ENCODE data around the gene ZNF853.

The ZNF853 gene

DNA sequence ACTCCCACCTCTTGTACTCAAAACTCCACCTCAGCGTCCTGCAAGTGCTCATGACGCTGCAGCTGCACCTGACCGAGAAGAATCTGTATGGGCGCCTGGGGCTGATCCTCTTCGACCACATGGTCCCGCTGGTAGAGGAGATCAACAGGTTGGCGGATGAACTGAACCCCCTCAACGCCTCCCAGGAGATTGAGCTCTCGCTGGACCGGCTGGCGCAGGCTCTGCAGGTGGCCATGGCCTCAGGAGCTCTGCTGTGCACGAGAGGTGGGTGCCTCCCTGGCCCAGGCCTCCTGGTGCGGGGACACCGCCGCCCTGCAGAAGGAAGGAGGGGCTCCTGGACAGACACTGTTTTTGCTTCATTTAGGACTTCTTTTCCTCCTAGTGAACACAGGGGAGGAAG is 15.3 kb upstream of the ZNF853 start:
- in situ Hi-C loops (cut with MboI; ENCODE audit: low sequenced_read_pairs): no loop called here

DNA sequence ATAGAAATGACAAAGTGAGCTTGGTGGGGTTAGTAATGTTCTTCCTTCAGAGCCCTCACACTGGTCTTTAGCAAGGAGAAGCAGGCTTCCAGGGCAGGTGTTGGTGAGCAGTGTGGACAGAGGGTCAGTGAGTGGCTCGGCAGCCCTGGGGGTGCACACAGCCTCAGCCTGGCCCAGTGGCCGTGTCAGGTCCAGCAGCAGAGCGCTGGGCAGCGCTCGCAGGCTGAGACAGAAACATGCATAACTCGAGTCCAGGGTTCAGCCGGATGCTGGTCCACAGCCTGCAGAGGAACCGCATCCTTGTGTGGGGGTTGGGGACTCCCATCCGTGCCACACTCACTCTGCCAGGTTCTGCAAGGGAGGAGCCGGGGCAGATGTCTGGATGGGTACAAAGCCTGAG is 11.0 kb upstream of the ZNF853 start:
- in situ Hi-C loops (cut with MboI; ENCODE audit: low sequenced_read_pairs): no loop called here

DNA sequence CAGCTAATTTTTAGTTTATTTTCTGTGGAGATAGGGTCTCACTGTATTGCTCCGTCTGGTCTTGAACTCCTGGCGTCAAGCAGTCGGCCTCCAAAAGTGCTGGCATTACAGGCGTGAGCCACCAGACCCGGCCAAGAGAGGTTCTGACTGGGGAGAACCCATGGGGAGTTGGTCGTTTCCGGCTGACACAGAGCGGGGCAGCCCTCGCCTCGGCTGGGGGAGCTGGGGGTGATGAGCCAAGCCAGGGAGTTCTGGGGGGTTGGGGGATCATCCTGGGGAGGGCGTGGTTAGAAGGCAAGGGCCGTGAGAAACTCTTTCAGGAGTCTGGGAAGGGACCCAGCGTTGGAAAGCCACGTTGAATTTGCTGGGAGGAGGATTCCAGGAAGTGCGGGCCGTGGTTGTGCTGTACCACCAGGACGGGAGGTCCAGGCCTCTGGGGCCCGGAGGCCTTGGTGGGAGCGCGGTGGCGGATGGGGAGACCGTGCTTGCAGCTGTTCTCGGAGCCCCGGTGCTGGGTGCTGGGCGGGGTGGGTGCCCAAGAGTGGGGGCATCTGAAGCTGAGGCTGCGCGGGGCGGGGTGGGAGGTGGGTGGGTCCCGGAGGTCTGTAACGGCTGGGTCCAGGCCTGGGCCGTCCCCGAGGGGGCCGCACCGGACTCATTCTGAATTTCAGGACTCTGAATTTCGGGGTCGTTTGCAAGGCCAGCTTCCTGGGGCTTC is 8.4 kb upstream of the ZNF853 start:
- in situ Hi-C loops (cut with MboI; ENCODE audit: low sequenced_read_pairs): no loop called here

DNA sequence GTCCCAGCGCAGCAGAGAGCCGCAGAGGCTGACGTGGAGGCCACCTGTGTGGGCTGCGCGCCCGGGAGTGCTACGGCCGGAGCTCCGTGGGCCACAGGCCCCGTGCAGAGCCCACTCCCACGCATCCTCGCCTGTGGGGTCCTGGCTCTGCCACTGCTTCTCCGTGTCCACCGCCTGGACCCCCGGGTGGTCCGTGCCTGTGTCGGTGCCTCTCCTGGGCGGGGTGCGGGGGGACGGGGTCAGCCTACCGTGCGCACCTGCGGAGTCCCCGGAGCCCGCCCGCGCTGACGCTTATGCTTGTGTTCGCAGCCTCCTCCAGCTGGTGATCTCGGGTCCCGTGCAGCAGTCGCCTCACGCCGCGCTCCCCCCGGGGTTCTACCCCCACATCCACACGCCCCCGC is 7.8 kb upstream of the ZNF853 start:
- in situ Hi-C loops (cut with MboI; ENCODE audit: low sequenced_read_pairs): no loop called here

DNA sequence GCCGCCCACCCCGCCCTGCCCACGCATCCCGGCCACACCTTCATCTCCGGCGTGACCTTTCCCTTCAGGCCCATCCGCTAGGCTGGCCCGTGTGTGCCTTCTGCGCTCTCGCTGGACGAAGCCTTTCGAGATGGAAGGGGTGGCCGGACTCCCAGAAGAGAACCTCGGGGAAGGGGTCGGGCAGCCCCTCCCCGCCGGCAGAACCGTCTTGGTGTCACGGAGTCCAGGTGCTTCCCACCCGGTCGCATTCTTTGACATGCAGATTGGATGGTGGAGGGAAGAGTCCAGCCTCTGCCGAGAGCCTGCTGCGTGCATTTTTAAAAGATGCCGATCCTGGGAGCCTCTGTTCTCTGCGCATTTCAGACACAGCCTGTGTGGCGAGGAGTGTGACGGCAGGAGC is 7.3 kb upstream of the ZNF853 start:
- in situ Hi-C loops (cut with MboI; ENCODE audit: low sequenced_read_pairs): no loop called here

DNA sequence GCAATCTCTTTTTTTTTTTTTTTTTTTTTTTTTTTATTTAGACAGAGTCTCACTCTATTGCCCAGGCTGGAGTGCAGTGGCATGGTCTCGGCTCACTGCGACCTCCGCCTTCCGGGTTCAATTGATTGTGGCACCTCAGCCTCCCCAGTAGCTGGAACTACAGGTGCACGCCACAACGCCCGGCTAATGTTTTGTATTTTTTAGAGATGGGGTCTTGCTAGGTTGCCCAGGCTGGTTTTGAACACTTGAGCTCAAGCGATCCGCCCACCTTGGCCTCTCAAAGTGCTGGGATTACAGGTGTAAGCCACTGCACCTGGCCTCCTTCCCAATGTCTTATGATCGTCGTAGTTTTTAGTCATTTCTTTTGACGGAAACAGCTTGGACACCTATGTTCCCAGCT is 6.6 kb upstream of the ZNF853 start:
- in situ Hi-C loops (cut with MboI; ENCODE audit: low sequenced_read_pairs): no loop called here

DNA sequence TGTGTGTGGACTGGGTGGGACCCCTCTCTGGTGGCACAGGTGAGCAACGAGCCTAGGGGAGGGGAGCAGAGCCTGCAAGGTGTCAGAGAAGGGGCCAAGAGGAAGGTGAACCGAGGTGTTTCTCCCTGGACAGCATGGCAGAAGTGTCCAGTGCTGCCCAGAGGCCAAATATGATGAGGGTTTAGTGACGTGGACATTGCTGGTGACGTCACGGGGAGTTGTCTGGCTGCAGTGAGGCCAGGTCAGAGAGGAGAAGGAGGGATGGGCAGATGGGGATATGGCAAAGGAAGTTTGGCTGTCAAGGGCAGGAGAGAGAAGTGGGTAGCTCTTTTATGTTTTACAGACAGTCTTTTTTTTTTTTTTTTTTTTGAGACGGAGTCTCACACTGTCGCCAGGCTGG is 2.6 kb upstream of the ZNF853 start:
- in situ Hi-C loops (cut with MboI; ENCODE audit: low sequenced_read_pairs): no loop called here

DNA sequence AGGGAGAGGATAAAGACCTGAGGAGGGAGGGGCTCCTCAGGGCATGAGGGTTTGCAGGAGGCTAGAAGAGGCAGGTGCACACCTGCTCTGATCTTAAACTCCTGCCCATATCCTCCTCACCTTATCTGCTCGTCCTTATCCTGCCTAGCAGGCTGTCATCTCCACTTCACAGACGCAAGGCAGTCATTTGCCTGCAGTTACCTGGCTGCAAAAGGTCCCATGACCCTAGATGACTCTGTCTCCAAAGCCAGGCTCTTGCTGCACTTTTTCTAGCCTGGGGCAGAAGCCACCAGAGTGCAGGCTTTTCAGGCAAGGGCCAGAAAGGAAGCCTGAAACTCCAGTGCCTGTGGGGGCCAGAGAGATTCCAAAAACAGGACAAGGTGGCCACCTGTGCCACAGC is 1.7 kb upstream of the ZNF853 start:
- in situ Hi-C loops (cut with MboI; ENCODE audit: low sequenced_read_pairs): no loop called here

DNA sequence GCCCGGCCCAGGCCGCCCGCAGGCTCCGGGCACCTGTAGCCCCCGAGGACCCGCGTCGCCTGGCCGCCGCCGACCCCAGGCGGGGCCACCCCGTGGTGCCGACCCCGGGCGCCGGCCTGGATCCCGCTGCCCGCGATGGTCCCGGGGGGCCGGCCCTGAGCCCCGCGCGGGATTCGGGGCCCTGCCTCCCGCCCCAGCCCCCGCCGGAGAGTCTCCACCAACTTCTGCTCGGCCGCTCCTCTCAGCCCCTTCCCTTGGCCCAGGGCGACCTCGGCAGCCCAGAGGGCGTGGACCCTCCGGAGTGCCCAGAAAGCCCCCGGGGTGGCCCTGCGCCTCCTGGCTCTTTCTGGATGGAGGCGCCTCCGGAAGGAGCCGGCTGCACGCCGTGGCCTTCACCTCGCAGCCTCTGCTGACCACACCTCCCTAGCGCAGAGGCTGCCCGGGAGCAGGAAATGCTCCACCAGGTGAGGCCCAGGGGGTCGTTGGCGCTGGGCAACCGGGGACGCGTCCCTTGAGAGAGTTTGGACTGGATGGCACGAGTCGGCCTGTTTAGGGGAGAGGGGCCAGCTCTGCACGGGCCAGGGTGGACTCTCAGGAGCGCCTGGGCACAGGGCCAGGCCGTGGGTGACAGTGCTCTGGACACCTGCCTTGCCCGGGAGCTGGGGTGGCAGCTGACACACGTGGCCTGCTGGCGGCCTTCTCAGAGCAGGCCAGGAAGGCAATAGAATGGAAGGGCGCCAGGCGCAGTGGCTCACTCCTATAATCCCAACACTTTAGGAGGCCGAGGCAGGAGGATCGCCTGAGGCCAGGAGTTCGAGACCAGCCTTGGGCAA is 529 bp downstream of the ZNF853 start:
- in situ Hi-C loops (cut with MboI; ENCODE audit: low sequenced_read_pairs): no loop called here

DNA sequence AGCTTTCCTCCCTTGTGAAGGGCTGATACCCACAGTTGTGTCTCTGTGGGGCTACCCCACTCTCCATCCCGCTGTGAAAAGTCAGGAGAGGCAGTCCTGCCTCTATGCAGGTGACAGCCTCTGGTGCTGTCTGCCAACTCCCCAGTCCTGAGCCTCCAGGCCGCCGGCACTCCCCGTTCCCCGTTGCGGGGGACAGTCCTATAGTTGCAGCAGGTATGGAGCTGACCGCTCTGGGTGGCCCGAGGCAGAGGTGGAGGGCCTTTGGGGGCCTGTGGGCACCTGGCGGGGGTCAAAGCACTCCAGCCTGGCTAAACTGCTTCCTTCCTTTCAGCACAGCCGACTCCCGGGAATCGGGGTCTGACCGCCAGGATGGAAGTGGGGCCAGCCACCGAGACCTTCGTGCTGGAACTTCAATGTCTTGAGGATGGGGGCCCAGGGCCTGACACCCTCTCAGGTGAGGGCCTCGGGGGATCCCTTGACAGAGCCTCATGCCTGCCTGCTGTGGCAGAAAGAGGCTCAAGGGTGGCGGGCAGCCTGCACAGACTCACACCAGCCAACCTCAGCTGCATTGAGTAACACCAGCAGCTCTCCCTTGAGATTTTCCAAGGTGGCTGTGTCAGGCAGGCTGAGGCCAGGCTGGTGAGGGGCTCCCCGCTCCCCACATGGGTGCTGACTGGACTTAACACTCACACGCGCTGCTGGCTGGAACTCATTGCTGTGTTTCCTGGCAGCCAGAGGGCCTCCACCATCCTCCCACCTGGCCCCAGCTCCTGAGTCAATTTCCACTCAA is 1.6 kb downstream of the ZNF853 start:
- in situ Hi-C loops (cut with MboI; ENCODE audit: low sequenced_read_pairs): no loop called here

DNA sequence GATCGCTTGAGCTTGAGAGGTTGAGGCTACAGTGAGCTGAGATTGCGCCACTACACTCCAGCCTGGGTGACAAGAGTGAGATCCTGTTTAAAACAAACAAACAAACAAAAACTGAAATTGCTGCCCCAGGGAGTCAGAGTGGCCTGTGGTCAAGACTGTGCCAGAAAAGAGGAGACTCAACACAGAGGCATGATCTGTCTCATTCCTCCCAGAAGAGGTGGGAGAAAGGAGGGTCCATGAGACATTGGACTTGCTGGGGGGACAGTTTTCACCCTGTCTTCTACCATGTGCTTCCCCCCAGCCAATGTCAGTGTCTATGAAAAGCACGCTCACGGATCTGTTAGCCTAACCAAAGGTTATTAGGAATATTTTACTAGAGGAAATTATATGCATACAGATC is 3.2 kb downstream of the ZNF853 start:
- in situ Hi-C loops (cut with MboI; ENCODE audit: low sequenced_read_pairs): no loop called here

DNA sequence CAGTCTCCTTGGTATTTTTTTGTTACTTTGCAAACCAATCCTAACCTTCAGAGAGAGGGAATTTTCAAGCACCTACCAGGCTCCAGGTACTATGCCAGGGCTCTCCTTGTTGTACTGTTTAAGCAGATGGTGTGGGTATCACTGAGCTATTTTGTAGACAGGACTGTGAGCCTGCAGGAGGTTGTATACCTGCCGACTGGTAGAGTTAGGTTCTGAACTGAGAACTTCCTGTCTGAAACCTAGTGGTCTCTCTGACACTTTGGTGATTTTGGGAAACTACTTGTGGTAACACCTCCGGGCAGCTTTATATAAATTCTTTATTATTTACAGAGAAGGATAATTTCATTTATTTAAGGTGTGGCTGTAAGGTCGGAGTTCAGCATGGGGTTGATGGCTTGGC is 4.6 kb downstream of the ZNF853 start:
- in situ Hi-C loops (cut with MboI; ENCODE audit: low sequenced_read_pairs): no loop called here

DNA sequence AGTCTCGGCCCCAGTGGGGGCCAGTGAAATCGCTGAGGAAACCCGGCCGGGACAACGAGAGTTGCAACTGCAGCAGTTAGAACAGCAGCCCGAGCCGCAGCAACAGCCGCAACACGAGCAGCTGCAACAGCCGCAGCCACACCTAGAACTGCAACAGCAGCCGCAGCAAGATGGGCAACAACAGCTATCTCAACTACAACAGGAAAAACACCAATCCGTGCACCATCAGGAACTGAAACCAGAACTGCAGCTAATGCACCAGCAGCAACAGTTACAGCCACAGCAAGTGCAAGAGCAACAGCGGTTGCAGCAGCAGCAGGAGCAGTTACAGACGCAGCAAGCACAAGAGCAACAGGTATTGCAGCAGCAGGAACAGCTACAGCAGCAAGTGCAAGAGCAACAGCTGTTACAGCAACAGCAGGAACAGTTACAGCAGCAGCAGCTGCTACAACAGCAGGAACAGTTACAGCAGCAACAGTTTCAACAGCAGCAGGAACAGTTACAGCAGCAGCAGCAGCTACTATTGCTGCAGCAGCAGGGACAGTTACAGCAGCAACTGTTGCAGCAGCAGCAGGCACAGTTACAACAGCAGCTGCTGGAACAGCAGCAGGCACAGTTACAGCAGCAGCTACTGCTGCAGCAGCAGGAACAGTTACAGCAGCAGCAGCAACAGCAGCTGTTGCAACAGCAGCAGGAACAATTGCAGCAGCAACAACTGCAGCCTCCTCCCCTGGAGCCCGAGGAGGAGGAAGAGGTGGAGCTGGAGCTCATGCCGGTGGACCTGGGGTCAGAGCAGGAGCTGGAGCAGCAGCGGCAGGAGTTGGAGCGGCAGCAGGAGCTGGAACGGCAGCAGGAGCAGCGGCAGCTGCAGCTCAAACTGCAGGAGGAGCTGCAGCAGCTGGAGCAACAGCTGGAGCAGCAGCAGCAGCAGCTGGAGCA is 6.1 kb downstream of the ZNF853 start:
- in situ Hi-C loops (cut with MboI; ENCODE audit: low sequenced_read_pairs): no loop called here

DNA sequence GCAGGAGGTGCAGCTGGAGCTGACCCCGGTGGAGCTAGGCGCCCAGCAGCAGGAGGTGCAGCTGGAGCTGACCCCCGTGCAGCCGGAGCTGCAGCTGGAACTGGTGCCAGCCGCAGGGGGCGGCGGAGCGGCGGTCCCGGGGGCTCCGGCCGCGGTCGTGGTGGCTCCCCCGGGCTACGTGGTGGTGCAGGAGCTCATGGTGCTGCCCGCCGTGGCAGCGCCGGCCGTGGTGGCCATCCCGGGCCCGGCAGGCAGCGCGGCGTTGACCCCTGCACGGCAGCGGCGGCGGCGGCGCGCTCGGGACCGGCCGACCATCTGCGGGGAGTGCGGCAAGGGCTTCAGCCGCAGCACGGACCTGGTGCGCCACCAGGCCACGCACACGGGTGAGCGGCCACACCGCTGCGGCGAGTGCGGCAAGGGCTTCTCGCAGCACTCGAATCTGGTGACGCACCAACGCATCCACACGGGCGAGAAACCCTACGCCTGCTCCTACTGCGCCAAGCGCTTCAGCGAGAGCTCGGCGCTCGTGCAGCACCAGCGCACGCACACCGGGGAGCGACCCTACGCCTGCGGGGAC is 6.8 kb downstream of the ZNF853 start:
- in situ Hi-C loops (cut with MboI; ENCODE audit: low sequenced_read_pairs): no loop called here

DNA sequence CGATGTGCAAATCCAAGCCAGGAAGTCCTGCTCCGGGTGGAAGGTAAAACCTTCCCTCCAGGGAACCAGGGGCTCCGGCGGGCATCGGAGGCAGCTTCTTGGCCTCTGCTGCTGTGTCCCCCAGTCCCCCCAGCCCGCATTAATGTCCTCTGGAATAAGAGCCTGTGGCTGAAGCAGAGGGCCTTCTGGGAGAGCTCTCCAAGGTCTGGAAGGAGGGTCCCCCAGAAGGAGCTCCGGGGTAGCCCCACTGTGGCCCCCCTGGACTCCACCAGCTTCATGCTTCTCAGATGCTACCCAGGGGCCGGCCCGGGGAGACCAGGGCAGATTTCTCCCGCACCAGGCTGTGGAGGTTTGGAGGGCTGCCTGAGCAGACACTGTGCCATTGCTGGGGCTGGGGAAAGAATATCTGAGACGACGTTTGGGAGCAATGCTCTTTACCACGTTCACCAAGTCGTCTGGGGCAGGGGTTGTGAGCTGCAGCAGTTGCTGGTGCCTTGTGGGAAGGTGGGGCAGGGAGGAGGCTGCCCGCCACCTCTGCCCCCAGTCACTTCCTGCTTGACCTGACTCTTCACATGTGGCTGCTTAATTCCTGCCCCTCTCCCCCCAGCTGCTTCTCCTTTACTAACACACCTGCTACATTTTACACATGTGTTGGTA is 8.3 kb downstream of the ZNF853 start:
- in situ Hi-C loops (cut with MboI; ENCODE audit: low sequenced_read_pairs): no loop called here

DNA sequence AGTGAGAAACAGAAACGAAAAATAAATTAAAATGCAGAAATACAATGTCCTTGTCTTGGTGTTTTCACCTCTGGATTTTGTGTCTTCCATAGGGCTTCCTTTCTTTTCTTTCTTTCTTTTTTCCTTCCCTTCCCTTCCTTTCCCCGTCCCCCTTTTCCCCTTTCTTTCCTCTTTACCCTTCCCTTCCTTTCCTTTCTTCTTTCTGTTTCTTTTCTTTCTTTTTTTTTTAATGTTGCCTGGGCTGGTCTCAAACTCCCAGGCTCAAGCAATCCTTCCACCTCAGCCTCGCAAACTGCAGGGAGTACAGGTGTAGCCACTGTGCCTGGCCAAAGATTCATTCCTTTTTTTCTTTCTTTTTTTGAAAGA is 8.8 kb downstream of the ZNF853 start:
- in situ Hi-C loops (cut with MboI; ENCODE audit: low sequenced_read_pairs): no loop called here

DNA sequence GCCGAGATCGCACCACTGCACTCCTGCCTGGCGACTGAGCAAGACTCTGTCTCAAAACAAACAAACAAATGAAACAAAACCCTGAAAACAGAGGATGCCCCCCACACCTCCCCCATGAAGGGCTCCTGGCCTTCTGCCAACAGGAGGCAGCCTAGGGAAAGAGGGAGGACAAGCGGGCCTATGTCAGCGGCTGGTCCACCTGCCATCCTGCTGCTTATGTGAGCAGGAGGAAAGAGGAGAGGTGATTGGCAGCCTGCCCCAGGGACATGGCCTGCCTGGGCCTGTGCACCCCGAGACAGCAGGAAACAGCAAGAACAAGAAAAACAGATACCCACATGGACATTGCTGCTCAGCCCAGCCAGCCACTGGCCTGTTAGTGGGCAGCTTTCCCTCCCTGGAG is 12.6 kb downstream of the ZNF853 start:
- in situ Hi-C loops (cut with MboI; ENCODE audit: low sequenced_read_pairs): no loop called here

DNA sequence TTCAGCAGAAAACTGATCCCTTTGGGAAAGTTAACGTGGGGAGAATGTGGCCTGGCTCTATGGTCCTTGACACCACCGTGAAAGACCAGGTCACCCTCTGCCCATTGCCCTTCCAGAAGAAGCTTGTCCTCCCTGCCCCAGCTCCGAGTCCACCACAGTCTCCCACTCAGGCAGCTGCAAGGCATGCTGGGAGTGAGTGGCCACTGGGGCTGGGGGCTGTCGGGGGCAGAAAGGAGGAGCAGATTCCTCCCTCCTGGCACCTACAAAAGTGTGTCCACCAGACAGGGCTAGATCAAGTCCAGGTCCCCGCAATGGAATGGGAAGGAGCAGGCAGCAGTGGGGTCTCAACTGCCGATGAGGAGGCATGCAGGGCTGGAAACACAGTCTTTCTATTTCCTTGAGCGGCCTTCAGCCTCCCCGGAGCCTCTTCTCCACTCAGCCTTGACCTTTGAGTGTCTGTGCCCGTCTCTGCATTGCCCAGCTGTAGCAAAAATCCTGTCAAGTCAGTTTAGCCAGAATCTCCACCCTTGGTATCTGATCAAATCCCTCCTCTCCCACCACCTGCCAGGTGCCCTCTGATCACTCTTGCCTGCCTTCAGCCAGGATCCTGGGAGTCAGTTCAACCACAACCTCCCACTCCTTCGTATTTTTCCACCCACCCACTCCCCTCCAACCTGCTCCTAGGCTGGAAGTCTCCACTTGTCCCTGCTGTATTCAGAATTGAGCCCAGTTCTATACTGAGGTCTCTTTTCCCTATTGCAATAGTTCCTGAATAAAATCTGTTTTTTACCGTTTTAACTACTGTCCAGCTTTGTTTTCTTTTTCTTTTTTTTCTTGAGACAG is 14.8 kb downstream of the ZNF853 start:
- in situ Hi-C loops (cut with MboI; ENCODE audit: low sequenced_read_pairs): no loop called here

DNA sequence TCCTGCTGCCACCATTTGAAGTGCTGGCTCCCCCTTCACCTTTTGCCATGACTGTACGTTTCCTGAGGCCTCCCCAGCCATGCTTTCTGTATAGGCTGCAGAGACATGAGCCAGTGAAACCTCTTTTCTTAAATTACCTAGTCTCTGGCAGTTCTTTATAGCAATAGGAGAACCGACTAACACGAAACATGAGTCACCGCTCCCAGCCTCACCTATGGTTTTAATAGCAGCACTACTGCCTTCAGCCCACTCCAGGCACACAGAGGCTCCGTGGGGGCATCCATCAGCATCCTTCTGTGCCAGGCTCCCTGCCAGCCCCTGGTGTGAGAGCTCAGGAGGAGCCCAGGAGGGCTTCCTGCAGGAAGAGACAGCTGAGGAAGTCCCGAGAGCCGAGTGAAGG is 16.2 kb downstream of the ZNF853 start:
- in situ Hi-C loops (cut with MboI; ENCODE audit: low sequenced_read_pairs): no loop called here
